ENCODE data around the gene ZNF574. TPM values are rescaled to one million over a fixed set of nuclear protein-coding genes. Genes with fewer than 3 reads are reported as not detected.
"Not testable (repeated sequence)": the region's sequence is repeated elsewhere in the genome, so short reads cannot be mapped to it uniquely, and the experiment has no call there.

ZNF574 gene
- total and polyA plus RNA-seq, 12 donors: 3.4 to 11.1 (median 8.0) TPM

- Histone ChIP-seq H3K4me1 (peaks cover 3 to 31% (median 14%) of the 10 kb centered on the region in 9 donors), H3K36me3 (no peaks in the 10 kb centered on the region), H3K27ac (peak overlapping the region in 9 of 10 donors; percentile 22 to 90 (median 73)), H3K9me3 (no peaks in the 10 kb centered on the region), H3K27me3 (no peaks in the 10 kb centered on the region), H3K4me3 (no peak overlapping the region)
- no peak for TF ChIP-seq CTCF (IDR thresholded peaks at IDR 0.05)
- intact Hi-C loops (cut with DNase I): loop anchor here in 3 of 10 donors (5.0 kb wide), 1 partner anchor 41 kb away; no protein-coding TSS in a partner anchor
- 31 to 49% methylated on average over 6 of the region's 6 CpGs for WGBS, 2 donors
- peak; percentile 59 to 81 for DNase-seq
- ATAC-seq: peak; percentile 86 to 96 (median 92)
Measured at GRCh38 chr19:42038666-42039065, 37.3 kb upstream of the ZNF574 start.

GRCh38 chr19:42040031-42040430, 35.9 kb upstream of the ZNF574 start:
- H3K4me3 ChIP-seq: no peak overlapping the region
- intact Hi-C loops (cut with DNase I): no loop called here
- H3K27me3 ChIP-seq: no peaks in the 10 kb centered on the region
- H3K27ac ChIP-seq: peak overlapping the region in 4 of 10 donors; percentile 8 to 69 (median 42)
- no peak for TF ChIP-seq CTCF (IDR thresholded peaks at IDR 0.05)
- DNase-seq (no peak), ATAC-seq (no peak)
- no peaks in the 10 kb centered on the region for H3K9me3 ChIP-seq
- H3K4me1 ChIP-seq: peaks cover 3 to 28% (median 14%) of the 10 kb centered on the region in 9 donors
- H3K36me3 ChIP-seq: no peaks in the 10 kb centered on the region

GRCh38 chr19:42040491-42040890, 35.5 kb upstream of the ZNF574 start:
- WGBS, 2 donors: 90 to 94% methylated on average over 9 of the region's 9 CpGs
- H3K36me3 ChIP-seq: not testable (repeated sequence)

GRCh38 chr19:42042455-42043170, 33.4 kb upstream of the ZNF574 start:
- H3K9me3 ChIP-seq: no peaks in the 10 kb centered on the region
- peak overlapping the region in 2 of 10 donors; percentile 28 to 58 for H3K27ac ChIP-seq
- no peak overlapping the region for H3K4me3 ChIP-seq
- no peak for TF ChIP-seq CTCF (IDR thresholded peaks at IDR 0.05)
- WGBS, 2 donors: 91 to 94% methylated on average over 30 of the region's 30 CpGs
- H3K27me3 ChIP-seq: no peaks in the 10 kb centered on the region
- no peak for DNase-seq
- H3K4me1 ChIP-seq: peaks cover 3 to 18% (median 8%) of the 10 kb centered on the region in 9 donors
- intact Hi-C loops (cut with DNase I): no loop called here
- H3K36me3 ChIP-seq: no peaks in the 10 kb centered on the region
- ATAC-seq: peak in 1 of 8 donors; percentile 22

More at GRCh38 chr19:42040491-42040890, 35.5 kb upstream of the ZNF574 start:
- DNase-seq; H3K9me3 ChIP-seq; ATAC-seq; intact Hi-C loops (cut with DNase I); H3K27me3 ChIP-seq; H3K4me3 ChIP-seq: not testable (repeated sequence)
- Histone ChIP-seq H3K4me1 (peaks cover 3 to 26% (median 14%) of the 10 kb centered on the region in 9 donors), H3K27ac (peak overlapping the region in 5 of 10 donors; percentile 4 to 69 (median 40))

- TF ChIP-seq CTCF (IDR thresholded peaks at IDR 0.05): no peak
- Histone ChIP-seq H3K27ac (no peak overlapping the region), H3K4me1 (peaks cover 0 to 8% (median 0%) of the 10 kb centered on the region in 9 donors), H3K36me3 (no peaks in the 10 kb centered on the region), H3K9me3 (no peaks in the 10 kb centered on the region), H3K27me3 (no peaks in the 10 kb centered on the region), H3K4me3 (no peak overlapping the region)
- intact Hi-C loops (cut with DNase I): no loop called here
- ATAC-seq (no peak), DNase-seq (no peak)
- 77 to 85% methylated on average over 7 of the region's 7 CpGs for WGBS, 2 donors
Measured at GRCh38 chr19:42045575-42045974, 30.4 kb upstream of the ZNF574 start.

All from heart right ventricle (tissue), 16 donors.